Omental fat pad (tissue), 4 donors: ENCODE measurements around the gene FBXO9. TPM values are rescaled to one million over a fixed set of nuclear protein-coding genes. Genes with fewer than 3 reads are reported as not detected.

Source experiments
- ATAC-seq: fragments of 150-250 bp; one replicate; pipeline ENCODE4 v1.9.1; 2016; ENCODE audit warnings: mild to moderate bottlenecking, moderate library complexity; ENCODE audit not compliant: low FRiP score
- DNase-seq: peaks from one replicate; pipeline ENCODE4 v3.0.0-alpha.2; 2019; ENCODE audit warnings: low spot score
- total RNA-seq, 4 donors: library from RNA; depleted of rRNA; stranded (reverse); fragments of >200 nt; gene quantifications; one replicate each; pipeline ENCODE4 v1.1.0, GENCODE V29; 2016
- TF ChIP-seq, protein P1 (sequence below), 3 donors: fragments of 450-650 bp; IDR thresholded peaks; one replicate each; pipeline ENCODE4 v1.5.1; 2016 to 2017; ENCODE audit warnings: antibody characterized with exemption in 3 of 3, mild to moderate bottlenecking in 3 of 3, moderate library complexity in 2 of 3

Gene FBXO9
- total RNA-seq, 4 donors from 2014 or later: 42.6 to 74.4 (median 58.0) TPM

GRCh38 chr6:53089948-53090347, 24.7 kb downstream of the FBXO9 start:
- no peak for ATAC-seq
- TF ChIP-seq, protein P1, sequence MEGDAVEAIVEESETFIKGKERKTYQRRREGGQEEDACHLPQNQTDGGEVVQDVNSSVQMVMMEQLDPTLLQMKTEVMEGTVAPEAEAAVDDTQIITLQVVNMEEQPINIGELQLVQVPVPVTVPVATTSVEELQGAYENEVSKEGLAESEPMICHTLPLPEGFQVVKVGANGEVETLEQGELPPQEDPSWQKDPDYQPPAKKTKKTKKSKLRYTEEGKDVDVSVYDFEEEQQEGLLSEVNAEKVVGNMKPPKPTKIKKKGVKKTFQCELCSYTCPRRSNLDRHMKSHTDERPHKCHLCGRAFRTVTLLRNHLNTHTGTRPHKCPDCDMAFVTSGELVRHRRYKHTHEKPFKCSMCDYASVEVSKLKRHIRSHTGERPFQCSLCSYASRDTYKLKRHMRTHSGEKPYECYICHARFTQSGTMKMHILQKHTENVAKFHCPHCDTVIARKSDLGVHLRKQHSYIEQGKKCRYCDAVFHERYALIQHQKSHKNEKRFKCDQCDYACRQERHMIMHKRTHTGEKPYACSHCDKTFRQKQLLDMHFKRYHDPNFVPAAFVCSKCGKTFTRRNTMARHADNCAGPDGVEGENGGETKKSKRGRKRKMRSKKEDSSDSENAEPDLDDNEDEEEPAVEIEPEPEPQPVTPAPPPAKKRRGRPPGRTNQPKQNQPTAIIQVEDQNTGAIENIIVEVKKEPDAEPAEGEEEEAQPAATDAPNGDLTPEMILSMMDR (IDR thresholded peaks at IDR 0.05): no peak
- DNase-seq: no peak

GRCh38 chr6:53090576-53090975, 25.4 kb downstream of the FBXO9 start:
- DNase-seq (no peak), ATAC-seq (no peak)
- TF ChIP-seq, protein P1 (IDR thresholded peaks at IDR 0.05): no peak

- ATAC-seq: no peak
- TF ChIP-seq, protein P1 (IDR thresholded peaks at IDR 0.05): no peak
- DNase-seq: no peak
These were observed 30.1 kb downstream of the FBXO9 start for GRCh38 chr6:53095270-53095669.

GRCh38 chr6:53095716-53096115, 30.5 kb downstream of the FBXO9 start:
- TF ChIP-seq, protein P1 (IDR thresholded peaks at IDR 0.05): no peak
- DNase-seq: no peak
- ATAC-seq: no peak

DNA sequence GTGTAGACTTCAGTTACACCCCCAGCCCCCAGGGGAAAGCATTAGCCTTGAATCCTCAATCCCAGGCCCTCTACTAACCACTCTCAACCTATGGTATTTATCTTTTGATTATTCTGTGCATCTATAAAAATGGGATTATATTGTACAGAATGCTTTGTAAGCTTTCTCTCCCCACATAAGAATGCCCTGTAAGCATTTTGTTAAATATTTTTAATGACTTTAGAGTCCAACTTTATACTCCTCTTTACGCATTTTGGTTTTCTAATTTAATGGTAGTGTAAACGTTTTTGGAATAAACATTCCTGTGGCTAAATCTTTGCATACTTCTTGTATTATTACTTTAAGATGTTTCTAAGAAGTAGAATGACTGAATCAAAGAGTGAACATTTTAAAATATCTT, 35.4 kb downstream of the FBXO9 start:
- TF ChIP-seq, protein P1 (IDR thresholded peaks at IDR 0.05): no peak
- ATAC-seq (no peak), DNase-seq (no peak)

DNA sequence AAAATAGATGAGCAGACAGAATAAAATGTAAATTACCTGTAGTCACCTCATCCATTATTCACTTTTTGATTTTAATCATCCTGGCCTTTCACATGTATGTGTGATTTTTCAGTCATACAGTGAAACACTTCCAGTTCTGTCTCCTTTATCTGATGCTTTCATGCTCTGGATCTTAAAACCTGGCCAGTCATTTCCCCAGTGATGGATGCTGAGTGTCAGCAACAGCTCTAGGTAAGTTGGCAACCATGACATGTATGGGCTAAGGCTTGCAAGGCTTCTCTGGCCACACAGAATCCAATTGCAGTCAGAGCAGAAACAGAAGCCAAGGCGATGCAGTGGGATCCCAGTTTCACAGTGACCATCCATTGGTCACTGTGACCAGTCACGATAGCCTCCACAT, 35.8 kb downstream of the FBXO9 start:
- TF ChIP-seq, protein P1 (IDR thresholded peaks at IDR 0.05): no peak
- DNase-seq (no peak), ATAC-seq (no peak)

GRCh38 chr6:53103993-53104675, 38.9 kb downstream of the FBXO9 start:
- ATAC-seq: no peak
- TF ChIP-seq, protein P1 (IDR thresholded peaks at IDR 0.05): no peak
- no peak for DNase-seq
